IMR-90 (cell line): ENCODE results near the gene SEZ6L.

Source experiments
- BHLHE40 ChIP-seq: fragments of 150-350 bp; IDR thresholded peaks from 2 replicates; pipeline ENCODE4 v1.6.1; 2016; ENCODE audit warnings: mild to moderate bottlenecking, low read depth, low read length
- CEBPB ChIP-seq: IDR thresholded peaks from 2 replicates; pipeline ENCODE4 v1.6.1; 2012; ENCODE audit warnings: low read depth, low read length, improper control_type of control experiment
- CHD1 ChIP-seq: IDR thresholded peaks from 2 replicates; pipeline ENCODE4 v1.6.1; 2012; ENCODE audit warnings: low read depth, low read length, improper control_type of control experiment
- MAFK ChIP-seq: IDR thresholded peaks from 2 replicates; pipeline ENCODE4 v1.6.1; 2012; ENCODE audit warnings: low read depth, low read length, improper control_type of control experiment
- MXI1 ChIP-seq: IDR thresholded peaks from 2 replicates; pipeline ENCODE4 v1.6.1; 2012; ENCODE audit warnings: low read depth, mild to moderate bottlenecking, low read length, moderate library complexity, borderline replicate concordance
- POLR2A ChIP-seq: IDR thresholded peaks from 2 replicates; pipeline ENCODE4 v1.6.1; 2012; ENCODE audit warnings: mild to moderate bottlenecking, low read depth, low read length
- RCOR1 ChIP-seq: IDR thresholded peaks from 2 replicates; pipeline ENCODE4 v1.6.1; 2012; ENCODE audit warnings: mild to moderate bottlenecking, low read length, improper control_type of control experiment; ENCODE audit not compliant: insufficient replicate concordance
- RFX5 ChIP-seq: IDR thresholded peaks from 2 replicates; pipeline ENCODE4 v1.8.0; 2012; ENCODE audit warnings: low read depth, mild to moderate bottlenecking, low read length, moderate library complexity
- TF ChIP-seq, protein P1 (sequence below): conservative IDR thresholded peaks from 2 replicates; pipeline ENCODE4 v1.5.1; 2012; ENCODE audit warnings: mild to moderate bottlenecking, low read depth, low read length, improper control_type of control experiment
- TF ChIP-seq, protein P2 (sequence below): fragments of 150-350 bp; IDR thresholded peaks from 2 replicates; pipeline ENCODE4 v1.6.1; 2016; ENCODE audit warnings: low read depth, mild to moderate bottlenecking, low read length, moderate library complexity, borderline replicate concordance
- TF ChIP-seq, protein P3 (sequence below): fragments of 150-350 bp; IDR thresholded peaks from 2 replicates; pipeline ENCODE4 v1.6.1; 2017; ENCODE audit warnings: mild to moderate bottlenecking, antibody characterized with exemption, low read length, low read depth

DNA sequence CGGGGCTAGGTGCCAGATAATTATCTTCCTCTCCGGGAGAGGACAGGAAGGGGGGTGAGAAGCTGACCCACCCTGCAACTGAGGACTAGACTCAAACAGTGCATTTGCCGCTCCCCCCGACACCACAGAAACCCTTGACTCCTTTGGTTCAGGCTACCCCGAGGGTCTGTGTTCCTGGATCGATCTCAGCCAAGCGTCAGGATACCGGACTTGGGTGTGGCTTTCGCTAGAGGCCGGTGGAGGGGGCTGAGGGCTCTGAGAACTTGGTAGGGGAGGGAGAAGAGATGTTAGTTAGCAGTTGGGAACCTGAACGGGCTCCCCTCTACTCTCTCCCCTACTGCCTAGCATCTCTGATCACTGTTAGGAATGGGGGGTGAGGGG, 840 bp downstream of the SEZ6L start:
- TF ChIP-seq, protein P1, sequence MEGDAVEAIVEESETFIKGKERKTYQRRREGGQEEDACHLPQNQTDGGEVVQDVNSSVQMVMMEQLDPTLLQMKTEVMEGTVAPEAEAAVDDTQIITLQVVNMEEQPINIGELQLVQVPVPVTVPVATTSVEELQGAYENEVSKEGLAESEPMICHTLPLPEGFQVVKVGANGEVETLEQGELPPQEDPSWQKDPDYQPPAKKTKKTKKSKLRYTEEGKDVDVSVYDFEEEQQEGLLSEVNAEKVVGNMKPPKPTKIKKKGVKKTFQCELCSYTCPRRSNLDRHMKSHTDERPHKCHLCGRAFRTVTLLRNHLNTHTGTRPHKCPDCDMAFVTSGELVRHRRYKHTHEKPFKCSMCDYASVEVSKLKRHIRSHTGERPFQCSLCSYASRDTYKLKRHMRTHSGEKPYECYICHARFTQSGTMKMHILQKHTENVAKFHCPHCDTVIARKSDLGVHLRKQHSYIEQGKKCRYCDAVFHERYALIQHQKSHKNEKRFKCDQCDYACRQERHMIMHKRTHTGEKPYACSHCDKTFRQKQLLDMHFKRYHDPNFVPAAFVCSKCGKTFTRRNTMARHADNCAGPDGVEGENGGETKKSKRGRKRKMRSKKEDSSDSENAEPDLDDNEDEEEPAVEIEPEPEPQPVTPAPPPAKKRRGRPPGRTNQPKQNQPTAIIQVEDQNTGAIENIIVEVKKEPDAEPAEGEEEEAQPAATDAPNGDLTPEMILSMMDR: no peak
- TF ChIP-seq MXI1 (no peak), POLR2A (no peak), RFX5 (no peak), CHD1 (no peak), CEBPB (no peak), MAFK (no peak), BHLHE40 (no peak), RCOR1 (no peak)
- TF ChIP-seq, protein P2, sequence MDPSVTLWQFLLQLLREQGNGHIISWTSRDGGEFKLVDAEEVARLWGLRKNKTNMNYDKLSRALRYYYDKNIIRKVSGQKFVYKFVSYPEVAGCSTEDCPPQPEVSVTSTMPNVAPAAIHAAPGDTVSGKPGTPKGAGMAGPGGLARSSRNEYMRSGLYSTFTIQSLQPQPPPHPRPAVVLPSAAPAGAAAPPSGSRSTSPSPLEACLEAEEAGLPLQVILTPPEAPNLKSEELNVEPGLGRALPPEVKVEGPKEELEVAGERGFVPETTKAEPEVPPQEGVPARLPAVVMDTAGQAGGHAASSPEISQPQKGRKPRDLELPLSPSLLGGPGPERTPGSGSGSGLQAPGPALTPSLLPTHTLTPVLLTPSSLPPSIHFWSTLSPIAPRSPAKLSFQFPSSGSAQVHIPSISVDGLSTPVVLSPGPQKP: no peak
- TF ChIP-seq, protein P3, sequence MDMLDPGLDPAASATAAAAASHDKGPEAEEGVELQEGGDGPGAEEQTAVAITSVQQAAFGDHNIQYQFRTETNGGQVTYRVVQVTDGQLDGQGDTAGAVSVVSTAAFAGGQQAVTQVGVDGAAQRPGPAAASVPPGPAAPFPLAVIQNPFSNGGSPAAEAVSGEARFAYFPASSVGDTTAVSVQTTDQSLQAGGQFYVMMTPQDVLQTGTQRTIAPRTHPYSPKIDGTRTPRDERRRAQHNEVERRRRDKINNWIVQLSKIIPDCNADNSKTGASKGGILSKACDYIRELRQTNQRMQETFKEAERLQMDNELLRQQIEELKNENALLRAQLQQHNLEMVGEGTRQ: no peak
